Activated naive CD4-positive, alpha-beta T cell treated with anti-CD3 and anti-CD28 coated beads, Interleukin-2, amount 50 U/mL, for 72 hours (primary cell): Measurements from ENCODE around the gene BCL2A1. TPM values are rescaled to one million over a fixed set of nuclear protein-coding genes. Genes with fewer than 3 reads are reported as not detected.
"Not testable (repeated sequence)": the region's sequence is repeated elsewhere in the genome, so short reads cannot be mapped to it uniquely, and the experiment has no call there.

Experiments
- ATAC-seq, 2 donors: fragments of 150-1000 bp; cut with Tn5 transposase; 2 replicates each; pipeline ENCODE4 v1.10.0; 2021; ENCODE audit warnings: mild to moderate bottlenecking in 2 of 2, moderate library complexity in 2 of 2
- DNase-seq, 2 donors: peaks; one replicate each; pipeline ENCODE4 v3.0.0; 2021 to 2022; ENCODE audit warnings: low spot score in 2 of 2
- H3K27ac Mint-ChIP-seq, 2 donors: one replicate each; pipeline ENCODE4 v1.8.0; 2022; ENCODE audit warnings: mild to moderate bottlenecking in 2 of 2, mixed read lengths in 2 of 2
- H3K36me3 Mint-ChIP-seq, 2 donors: one replicate each; pipeline ENCODE4 v1.8.0; 2022; ENCODE audit warnings: mixed read lengths in 2 of 2
- H3K9me3 Mint-ChIP-seq, 2 donors: one replicate each; pipeline ENCODE4 v1.8.0; 2022; ENCODE audit warnings: mixed read lengths in 2 of 2
- total RNA-seq, 2 donors: library from RNA; stranded (reverse); gene quantifications; one replicate each; pipeline ENCODE4 v1.2.3, GENCODE V29; 2022

The BCL2A1 gene
- total RNA-seq, 2 donors from 2014 or later: 50.4 to 79.8 TPM

DNA sequence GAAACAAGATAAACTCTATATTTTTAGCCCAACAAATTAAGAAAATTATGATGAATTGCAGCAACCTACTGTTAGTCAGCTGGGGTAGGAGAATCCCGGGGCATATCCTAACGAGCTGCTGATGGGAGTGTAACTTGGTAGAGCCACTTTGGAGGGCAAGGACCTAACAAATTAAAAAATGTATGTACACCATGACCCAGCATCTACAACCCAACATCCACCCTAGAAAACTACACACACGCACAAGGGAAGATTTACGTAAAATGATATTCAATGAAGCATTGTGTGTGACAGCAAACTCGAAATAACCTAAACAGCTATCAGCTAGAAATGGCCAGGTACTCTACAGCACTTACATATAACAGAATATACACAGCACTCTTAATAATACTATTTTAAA lies 1.9 kb downstream of the BCL2A1 start:
- no peak for DNase-seq
- H3K36me3 Mint-ChIP-seq: peaks cover 36 to 49% of the 10 kb centered on the region in 2 donors
- peaks cover 6 to 7% of the 10 kb centered on the region in 2 donors for H3K9me3 Mint-ChIP-seq
- peak overlapping the region; percentile 97 to 99 for H3K27ac Mint-ChIP-seq
- ATAC-seq: no peak

DNA sequence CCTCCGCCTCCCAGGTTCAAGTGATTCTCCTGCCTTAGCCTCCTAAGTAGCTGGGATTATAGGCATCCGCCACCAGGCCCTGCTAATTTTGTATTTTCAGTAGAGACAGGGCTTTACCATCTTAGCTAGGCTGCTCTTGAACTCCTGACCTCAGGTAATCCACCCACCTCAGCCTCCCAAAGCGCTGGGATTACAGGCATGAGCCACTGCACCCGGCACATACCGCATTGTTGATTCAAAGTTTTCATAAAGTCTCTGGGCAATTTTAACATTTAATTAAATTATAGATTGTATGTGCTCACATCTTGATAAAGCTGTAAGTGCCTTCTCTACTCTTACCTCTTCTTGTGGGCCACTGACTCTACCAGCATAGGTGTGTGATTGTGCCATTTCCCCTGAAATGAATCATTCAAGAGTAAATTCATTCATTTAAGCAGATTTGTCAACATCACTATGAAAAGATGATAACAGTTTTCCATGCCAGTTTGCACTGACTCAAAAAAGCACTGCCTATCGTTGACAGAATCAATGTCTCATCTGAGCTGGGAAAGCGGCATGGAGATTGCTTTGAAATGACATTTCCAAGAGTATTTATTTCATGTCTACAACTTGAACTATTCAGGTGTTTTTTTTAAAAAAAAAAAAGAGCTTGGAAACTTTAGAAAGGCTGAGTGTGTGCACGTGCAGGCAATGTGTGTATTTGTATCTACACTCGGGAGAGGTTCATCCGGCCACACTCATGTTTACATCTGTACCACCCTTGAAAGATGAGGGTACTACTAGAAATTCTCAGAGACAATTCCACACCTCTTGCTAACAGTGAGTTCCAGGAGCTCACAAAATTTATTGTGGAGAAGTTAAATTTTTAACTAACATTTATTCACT lies 3.5 kb downstream of the BCL2A1 start:
- peaks cover 39 to 50% of the 10 kb centered on the region in 2 donors for H3K36me3 Mint-ChIP-seq
- ATAC-seq (peak; percentile 66 to 73), DNase-seq (peak in 1 of 2 donors; percentile 35)

DNA sequence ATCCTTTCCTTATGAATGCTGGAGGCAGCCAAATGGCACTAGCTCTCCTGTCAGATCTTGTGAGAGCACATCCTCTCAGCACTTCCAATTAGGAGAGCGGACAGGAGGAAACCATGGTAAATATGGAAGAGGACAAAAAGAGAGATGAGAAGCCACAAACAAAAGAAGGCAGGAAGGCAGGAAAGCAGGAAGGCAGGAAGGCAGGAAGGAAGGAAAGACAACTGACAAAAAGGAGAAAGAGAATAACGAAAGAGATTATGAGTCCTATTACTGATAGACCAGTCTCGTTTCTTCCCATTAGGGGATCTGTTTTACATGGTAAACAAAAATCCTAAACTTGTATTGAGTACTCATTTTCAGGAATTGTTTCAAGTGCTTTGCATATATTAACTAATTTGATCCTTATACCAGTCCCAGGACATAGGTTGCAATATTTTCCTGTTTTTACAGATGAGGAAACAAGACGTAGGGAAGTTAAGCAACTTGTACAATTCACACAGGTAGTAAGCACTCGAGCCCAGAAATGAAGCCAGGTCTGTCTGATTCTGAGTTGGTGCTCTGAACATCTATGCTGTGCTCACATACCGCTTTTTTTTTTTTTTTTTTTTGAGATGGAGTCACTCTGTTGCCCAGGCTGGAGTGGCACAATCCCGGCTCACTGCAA lies 4.2 kb downstream of the BCL2A1 start:
- H3K27ac Mint-ChIP-seq: peak overlapping the region; percentile 97 to 99
- H3K36me3 Mint-ChIP-seq: peaks cover 42 to 56% of the 10 kb centered on the region in 2 donors
- no peak for DNase-seq
- H3K9me3 Mint-ChIP-seq: peaks cover 6 to 7% of the 10 kb centered on the region in 2 donors
- no peak for ATAC-seq

More for the DNA sequence above, 3.5 kb downstream of the BCL2A1 start:
- H3K9me3 Mint-ChIP-seq: peaks cover 6 to 7% of the 10 kb centered on the region in 2 donors
- peak overlapping the region; percentile 97 to 99 for H3K27ac Mint-ChIP-seq

DNA sequence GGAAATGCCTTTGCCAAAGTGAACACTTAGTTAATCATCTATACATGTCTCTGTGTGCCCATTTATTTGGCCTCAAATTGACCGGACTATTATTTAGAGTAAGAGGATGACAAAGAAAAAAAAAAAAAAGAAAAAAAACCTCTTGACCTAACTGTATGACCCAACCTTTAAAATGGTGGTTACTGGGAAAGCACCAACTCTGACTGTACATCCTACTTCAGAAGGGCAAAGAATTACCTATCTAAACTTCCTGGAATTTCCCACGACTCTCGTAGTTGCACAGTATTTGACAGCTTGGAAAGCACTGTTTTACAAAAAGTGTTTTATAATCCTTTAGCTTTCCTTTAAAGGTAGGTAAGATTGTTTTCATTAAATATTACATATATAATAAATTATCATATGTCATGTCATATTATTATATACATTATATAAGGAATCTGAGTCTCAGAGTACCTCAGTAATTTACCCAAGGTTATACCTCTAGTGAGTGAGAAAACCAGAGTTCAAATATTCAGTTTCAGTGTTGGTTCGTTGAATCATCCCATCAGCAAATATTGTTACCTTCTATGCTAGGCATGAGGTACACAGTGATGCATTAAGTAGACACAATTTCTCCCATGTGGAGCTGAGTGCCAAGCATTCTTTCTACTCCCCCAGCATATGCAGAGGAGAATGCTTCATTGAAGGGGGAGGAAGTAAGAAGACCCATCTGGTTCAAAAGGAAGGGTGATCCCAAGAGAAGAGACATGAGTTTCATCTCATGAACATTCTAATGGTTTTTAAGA lies 5.0 kb downstream of the BCL2A1 start:
- H3K36me3 Mint-ChIP-seq: peaks cover 37 to 50% of the 10 kb centered on the region in 2 donors

DNA sequence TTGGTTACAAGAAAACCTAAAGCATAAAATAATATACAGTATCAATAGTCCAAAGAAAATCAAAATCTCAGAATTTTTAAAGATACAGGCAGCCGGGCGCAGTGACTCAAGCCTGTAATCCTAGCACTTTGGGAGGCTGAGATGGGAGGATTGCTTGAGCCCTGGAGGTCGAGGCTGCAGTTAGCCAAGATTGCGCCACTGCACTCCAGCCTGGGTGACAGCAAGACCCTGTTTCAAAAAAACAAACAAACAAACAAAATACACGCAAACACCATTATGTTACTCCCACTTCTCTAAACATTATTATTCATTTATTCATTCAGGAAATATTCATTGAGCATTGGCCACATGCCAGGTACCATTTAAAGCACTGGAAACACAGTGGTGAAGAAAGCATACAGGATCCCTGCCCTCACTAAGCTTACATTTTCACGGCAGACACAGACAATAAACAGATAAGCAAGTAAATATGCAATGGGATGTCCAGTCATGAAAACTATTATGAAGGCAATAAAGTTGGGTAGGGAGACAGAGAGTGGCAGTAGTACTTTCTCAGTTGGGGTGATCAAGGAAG lies 6.7 kb downstream of the BCL2A1 start:
- Mint-ChIP-seq H3K27ac (peak overlapping the region; percentile 90 to 99), H3K36me3 (peaks cover 40 to 48% of the 10 kb centered on the region in 2 donors), H3K9me3 (peaks cover 0 to 4% of the 10 kb centered on the region in 2 donors)
- no peak for ATAC-seq
- DNase-seq: no peak

More for the DNA sequence above, 5.0 kb downstream of the BCL2A1 start:
- peak; percentile 32 to 58 for ATAC-seq
- Mint-ChIP-seq H3K9me3 (peaks cover 0 to 4% of the 10 kb centered on the region in 2 donors), H3K27ac (peak overlapping the region; percentile 97 to 99)
- no peak for DNase-seq

DNA sequence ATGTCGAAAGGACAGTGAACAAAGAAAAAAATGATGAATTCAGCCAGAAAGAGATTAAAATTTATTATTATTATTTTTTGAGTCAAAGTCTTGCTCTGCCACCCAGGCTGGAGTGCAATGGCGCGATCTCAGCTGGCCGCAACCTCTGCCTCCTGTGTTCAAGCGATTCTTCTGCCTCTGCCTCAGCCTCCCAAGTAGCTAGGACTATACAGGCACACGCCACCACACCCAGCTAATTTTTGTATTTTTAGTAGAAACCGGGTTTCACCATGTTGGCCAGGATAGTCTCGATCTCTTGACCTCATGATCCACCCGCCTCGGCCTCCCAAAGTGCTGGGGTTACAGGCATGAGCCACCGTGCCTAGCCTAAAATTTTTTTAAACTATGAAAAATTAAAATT lies 8.1 kb downstream of the BCL2A1 start:
- not testable (repeated sequence) for ATAC-seq

DNA sequence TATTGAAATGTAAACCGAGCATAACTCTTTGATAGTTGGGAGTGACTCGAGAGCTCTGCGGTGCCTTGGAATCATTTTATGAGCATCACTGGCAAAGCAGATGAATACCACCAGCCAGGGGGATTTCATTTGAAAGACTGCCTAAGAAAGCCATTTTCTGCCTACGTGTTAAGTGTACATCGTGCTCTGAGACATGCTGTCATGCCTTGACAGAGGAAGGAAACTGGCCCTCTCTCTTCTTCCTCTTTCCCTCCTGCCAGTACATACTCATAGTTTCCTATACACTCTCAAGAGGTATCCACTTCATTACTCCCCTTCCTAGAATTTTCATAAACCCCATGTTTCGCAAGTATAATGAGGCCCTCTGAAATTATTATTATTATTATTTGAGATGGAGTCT lies 8.8 kb downstream of the BCL2A1 start:
- peak in 1 of 2 donors; percentile 10 for ATAC-seq
- H3K9me3 Mint-ChIP-seq: peaks cover 0 to 4% of the 10 kb centered on the region in 2 donors
- H3K36me3 Mint-ChIP-seq: peaks cover 27 to 32% of the 10 kb centered on the region in 2 donors

More for the DNA sequence above, 8.1 kb downstream of the BCL2A1 start:
- H3K36me3 Mint-ChIP-seq: peaks cover 33 to 37% of the 10 kb centered on the region in 2 donors
- peak overlapping the region; percentile 6 to 72 for H3K27ac Mint-ChIP-seq
- not testable (repeated sequence) for H3K9me3 Mint-ChIP-seq, DNase-seq

DNA sequence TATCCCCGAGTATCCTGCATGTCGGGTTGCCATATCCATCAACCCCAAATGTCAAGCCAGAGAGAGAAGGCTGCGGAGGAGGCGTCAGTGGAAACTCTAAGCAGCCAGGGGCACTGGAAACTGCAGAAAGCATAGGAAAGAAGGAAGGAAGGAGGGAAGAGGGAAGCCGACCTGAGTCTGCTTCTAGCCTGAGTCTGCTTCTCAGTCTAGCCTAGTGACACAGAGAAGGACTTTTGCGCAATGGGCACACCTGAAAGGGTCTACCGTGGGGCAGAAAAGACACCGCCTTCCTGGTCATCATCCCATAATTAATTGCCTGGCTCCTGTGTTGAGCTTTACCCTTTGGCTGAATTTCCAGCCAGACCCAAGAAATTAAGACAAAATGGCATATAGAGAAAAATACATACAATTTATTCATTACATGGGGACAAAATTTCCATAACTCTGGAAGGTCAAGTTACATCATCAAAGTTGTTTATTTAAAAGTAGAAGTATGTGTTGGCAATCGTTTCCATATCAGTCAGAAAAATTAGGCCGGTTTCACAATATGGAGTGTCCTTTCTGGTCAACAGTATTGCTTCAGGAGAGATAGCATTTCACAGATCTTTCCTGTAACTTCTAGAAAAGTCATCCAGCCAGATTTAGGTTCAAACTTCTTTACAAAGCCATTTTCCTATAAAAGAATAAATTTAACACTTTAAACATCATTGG lies 10.3 kb downstream of the BCL2A1 start:
- peak overlapping the region in 1 of 2 donors; percentile 68 for H3K27ac Mint-ChIP-seq
- H3K36me3 Mint-ChIP-seq: peaks cover 25 to 27% of the 10 kb centered on the region in 2 donors
- H3K9me3 Mint-ChIP-seq: peaks cover 0 to 4% of the 10 kb centered on the region in 2 donors
- ATAC-seq (no peak), DNase-seq (no peak)

More for the DNA sequence above, 8.8 kb downstream of the BCL2A1 start:
- H3K27ac Mint-ChIP-seq: peak overlapping the region in 1 of 2 donors; percentile 72
- DNase-seq: no peak

DNA sequence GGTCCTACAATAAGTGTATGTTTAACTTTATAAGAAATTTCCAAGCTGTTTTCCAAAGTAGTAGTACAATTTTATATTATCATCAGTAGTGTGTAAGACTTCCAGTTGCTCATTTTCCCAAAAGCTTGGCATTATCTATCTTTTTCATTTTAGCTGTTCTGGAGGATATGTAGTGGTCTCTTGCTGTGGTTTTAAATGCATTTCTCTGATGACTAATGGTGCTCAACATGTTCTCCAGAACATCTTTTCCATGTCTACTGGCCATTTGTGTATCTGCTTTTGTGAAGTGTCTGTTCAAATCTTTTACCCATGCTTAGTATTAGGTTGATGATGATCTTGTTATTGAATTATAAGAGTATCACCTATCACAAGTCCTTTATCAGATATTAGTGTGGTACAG lies 13.3 kb downstream of the BCL2A1 start:
- ATAC-seq (no peak), DNase-seq (no peak)
- H3K36me3 Mint-ChIP-seq: peaks cover 13 to 18% of the 10 kb centered on the region in 2 donors

DNA sequence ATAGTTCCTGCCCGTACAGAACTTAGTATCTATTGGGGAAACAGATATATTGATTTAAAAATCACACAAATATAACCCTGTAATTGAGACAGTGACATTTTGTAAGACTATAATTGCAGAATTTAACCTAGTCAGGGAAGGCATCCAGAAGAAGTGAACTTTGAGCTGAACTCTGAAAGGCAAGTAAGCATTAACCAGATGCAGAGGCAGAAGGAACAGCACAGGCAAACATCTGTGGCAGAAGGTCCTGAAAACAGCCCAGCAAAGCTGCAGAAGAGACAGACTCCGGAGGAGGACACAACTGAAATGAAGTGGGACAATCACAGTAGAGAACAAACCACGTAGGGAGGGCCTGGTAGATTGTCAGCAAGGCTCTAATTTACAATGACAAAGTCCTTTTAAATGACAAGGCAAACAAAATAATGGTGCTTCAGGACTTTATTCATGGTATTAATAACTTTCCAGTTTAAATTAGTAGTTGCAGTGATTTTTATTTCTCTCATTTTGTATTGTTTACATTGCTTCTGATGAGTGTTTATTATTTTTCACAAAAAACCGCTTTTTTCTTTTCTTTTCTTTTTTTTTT lies 14.5 kb downstream of the BCL2A1 start:
- H3K9me3 Mint-ChIP-seq: no peaks in the 10 kb centered on the region
- ATAC-seq (no peak), DNase-seq (no peak)
- no peak overlapping the region for H3K27ac Mint-ChIP-seq
- peaks cover 6 to 9% of the 10 kb centered on the region in 2 donors for H3K36me3 Mint-ChIP-seq

More for the DNA sequence above, 13.3 kb downstream of the BCL2A1 start:
- no peak overlapping the region for H3K27ac Mint-ChIP-seq
- no peaks in the 10 kb centered on the region for H3K9me3 Mint-ChIP-seq

DNA sequence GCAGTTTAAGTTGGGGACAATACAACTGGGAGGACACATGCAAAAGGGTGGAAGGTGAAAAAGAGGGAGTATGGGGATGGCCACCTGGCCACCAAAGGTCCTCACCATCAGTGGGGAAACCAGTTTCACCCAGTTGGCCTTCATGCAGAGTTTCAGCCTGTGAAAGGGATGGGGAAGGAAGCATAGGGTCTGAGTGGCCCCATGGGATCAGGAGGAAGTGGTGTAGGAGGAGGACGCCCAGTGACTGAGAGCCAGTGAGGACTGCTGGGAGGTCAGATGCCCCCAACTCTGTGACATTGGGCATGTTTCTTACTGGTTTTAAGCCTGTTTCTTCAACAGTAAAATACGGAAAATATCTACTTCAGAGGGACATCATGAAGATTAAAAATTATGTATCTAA lies 16.3 kb downstream of the BCL2A1 start:
- Mint-ChIP-seq H3K27ac (no peak overlapping the region), H3K9me3 (no peaks in the 10 kb centered on the region), H3K36me3 (no peaks in the 10 kb centered on the region)
- ATAC-seq (no peak), DNase-seq (no peak)

DNA sequence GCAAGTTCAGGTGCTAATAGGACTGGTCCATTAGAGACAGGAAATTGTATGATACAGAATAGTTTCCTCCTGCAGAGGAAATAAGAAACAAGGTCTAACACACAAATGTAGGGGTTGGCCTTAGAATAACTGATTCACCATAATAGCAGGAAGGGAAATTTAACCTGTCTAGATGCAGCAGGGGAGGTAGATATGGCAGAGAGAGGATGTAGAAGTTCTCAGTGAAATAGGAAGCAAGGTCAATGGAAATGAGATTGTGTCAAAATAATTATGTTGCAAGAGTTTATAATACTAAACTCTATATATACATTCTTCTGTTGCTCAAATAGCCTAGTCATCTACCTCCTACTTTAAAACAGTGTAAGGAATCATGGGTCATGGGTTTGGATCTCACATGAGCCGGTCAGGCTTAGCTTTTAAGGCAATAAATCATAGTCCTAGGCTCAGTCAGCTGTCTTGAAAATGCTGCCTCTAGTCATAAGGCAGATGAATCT lies 17.0 kb downstream of the BCL2A1 start:
- Mint-ChIP-seq H3K27ac (no peak overlapping the region), H3K36me3 (no peaks in the 10 kb centered on the region), H3K9me3 (no peaks in the 10 kb centered on the region)
- DNase-seq (no peak), ATAC-seq (no peak)

DNA sequence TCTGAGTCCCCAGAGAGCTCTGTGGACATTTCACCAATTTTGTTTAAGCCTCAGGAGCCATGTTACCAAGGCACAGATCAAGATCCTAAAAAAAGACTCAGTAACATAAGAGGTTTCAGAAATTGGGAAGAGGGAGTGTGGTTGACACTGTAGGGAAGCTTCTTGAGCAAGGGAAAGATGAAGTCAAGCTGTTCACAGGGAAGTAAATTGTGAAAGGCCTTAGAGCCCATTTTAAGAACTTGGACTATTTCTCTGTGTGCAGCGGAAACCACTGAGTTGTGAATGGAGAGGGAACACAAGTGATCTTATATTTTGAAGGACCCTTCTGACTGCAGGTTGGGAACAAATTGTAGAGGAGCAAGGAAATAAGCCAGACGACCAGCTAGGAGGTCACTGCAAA lies 18.7 kb downstream of the BCL2A1 start:
- no peaks in the 10 kb centered on the region for H3K9me3 Mint-ChIP-seq
- ATAC-seq: no peak
- no peaks in the 10 kb centered on the region for H3K36me3 Mint-ChIP-seq
- H3K27ac Mint-ChIP-seq: no peak overlapping the region
- DNase-seq: no peak

DNA sequence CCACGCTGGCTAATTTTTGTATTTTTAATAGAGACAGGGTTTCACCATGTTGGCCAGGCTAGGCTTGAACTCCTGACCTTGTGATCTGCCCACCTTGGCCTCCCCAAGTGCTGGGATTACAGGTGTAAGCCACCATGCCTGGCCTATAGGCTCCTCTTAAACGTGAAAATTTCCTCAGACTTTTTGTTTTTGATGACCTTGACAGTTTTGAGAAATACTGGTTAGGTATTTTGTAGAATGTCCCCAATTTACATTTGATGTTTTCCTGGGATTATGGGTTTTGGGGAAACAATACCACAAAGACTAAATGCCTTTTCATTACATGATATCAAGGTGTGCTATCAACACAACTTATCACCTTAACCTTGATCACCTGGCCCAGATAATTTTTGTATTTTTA lies 20.7 kb downstream of the BCL2A1 start:
- DNase-seq: no peak
- H3K36me3 Mint-ChIP-seq: no peaks in the 10 kb centered on the region
- no peaks in the 10 kb centered on the region for H3K9me3 Mint-ChIP-seq
- ATAC-seq: no peak
- H3K27ac Mint-ChIP-seq: no peak overlapping the region

DNA sequence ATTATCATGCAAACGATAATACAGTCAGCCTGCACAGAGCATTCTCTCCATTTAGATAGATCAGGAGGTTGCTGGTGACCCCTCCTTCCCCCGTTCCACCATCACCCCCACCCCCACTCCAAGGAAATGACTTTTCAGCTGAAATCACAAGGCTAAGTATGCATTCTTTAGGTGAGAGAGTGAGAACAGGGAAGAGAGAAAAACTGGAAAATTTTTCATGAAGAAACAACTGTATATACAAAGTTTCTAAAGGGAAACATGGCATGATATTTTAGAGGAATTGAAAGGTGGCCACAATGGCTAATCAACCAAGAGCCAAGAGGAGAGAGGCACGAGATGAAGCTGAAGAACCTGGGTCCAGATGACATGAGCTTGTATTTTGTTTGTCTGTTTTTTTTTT lies 22.2 kb downstream of the BCL2A1 start:
- DNase-seq (no peak), ATAC-seq (no peak)
- Mint-ChIP-seq H3K9me3 (no peaks in the 10 kb centered on the region), H3K36me3 (no peaks in the 10 kb centered on the region), H3K27ac (peak overlapping the region; percentile 14 to 51)
